Measurements from ENCODE around the gene MKX. TPM values are rescaled to one million over a fixed set of nuclear protein-coding genes. Genes with fewer than 3 reads are reported as not detected.

The MKX gene
- total and polyA plus RNA-seq, 3 experiments from 2014 or later = 0.20 to 0.29 TPM; not detected in 1

Other genes with a start within 250 kb of the MKX start
- gene RAB18, start 241.5 kb downstream of the MKX start, total RNA-seq = 10 to 100 TPM; 68.2 to 71.1 TPM
- 123 TPM for gene RAB18, start 241.5 kb downstream of the MKX start, polyA plus RNA-seq